OCI-LY1 (cell line): ENCODE results near the gene PDGFD.

ENCODE experiments used
- H2AFZ ChIP-seq: fragments of 200-600 bp; sonication (generic), shearing (Covaris generic); 2 replicates; pipeline ENCODE4 v1.6.0; 2014; ENCODE audit warnings: antibody characterized with exemption, mild to moderate bottlenecking, low read length
- H3F3A ChIP-seq: fragments of 200-600 bp; sonication (generic), shearing (Covaris generic); 2 replicates; pipeline ENCODE4 v1.6.0; 2014; ENCODE audit warnings: mild to moderate bottlenecking, antibody characterized with exemption, low read length, moderate library complexity; ENCODE audit not compliant: insufficient read depth
- H3K27ac ChIP-seq: fragments of 200-600 bp; sonication (generic); 2 replicates; pipeline ENCODE4 v1.5.1; 2014; ENCODE audit warnings: low read length, mixed run types, mild to moderate bottlenecking, low read depth; ENCODE audit not compliant: poor library complexity, severe bottlenecking
- H3K27me3 ChIP-seq: fragments of 200-600 bp; sonication (generic); 2 replicates; pipeline ENCODE4 v1.6.0; 2014; ENCODE audit warnings: antibody characterized with exemption, mild to moderate bottlenecking, low read length, moderate library complexity; ENCODE audit not compliant: insufficient read depth
- H3K36me3 ChIP-seq: fragments of 200-600 bp; sonication (generic); 2 replicates; pipeline ENCODE4 v1.6.1; 2014; ENCODE audit warnings: mild to moderate bottlenecking, antibody characterized with exemption, low read length, moderate library complexity, mixed read lengths; ENCODE audit not compliant: insufficient read depth
- H3K4me1 ChIP-seq: fragments of 200-600 bp; sonication (generic); 2 replicates; pipeline ENCODE4 v1.5.1; 2014; ENCODE audit warnings: mild to moderate bottlenecking, low read length, moderate library complexity; ENCODE audit not compliant: insufficient read depth, severe bottlenecking
- H3K4me2 ChIP-seq: fragments of 200-600 bp; sonication (generic), shearing (Covaris generic); 2 replicates; pipeline ENCODE4 v1.6.1; 2014; ENCODE audit warnings: low read length
- H3K4me3 ChIP-seq: fragments of 200-600 bp; sonication (generic); 2 replicates; pipeline ENCODE4 v1.5.1; 2014; ENCODE audit warnings: low read length, low read depth, mild to moderate bottlenecking, mixed read lengths; ENCODE audit not compliant: poor library complexity, severe bottlenecking
- H3K79me2 ChIP-seq: fragments of 200-600 bp; shearing (Covaris generic); 2 replicates; pipeline ENCODE4 v1.6.1; 2016; ENCODE audit warnings: mixed run types, low read length, mixed read lengths; ENCODE audit not compliant: insufficient read depth
- H3K9ac ChIP-seq: fragments of 200-600 bp; sonication (generic), shearing (Covaris generic); 2 replicates; pipeline ENCODE4 v1.6.1; 2014; ENCODE audit warnings: mild to moderate bottlenecking, low read length, mixed read lengths
- H3K9me2 ChIP-seq: fragments of 200-600 bp; sonication (generic), shearing (Covaris generic); 2 replicates; pipeline ENCODE4 v1.6.1; 2014; ENCODE audit warnings: low read depth, mild to moderate bottlenecking, low read length, mixed read lengths
- H3K9me3 ChIP-seq: fragments of 200-600 bp; shearing (Covaris generic); 2 replicates; pipeline ENCODE4 v1.6.1; 2014; ENCODE audit warnings: low read length, mixed read lengths
- H4K20me1 ChIP-seq: fragments of 200-600 bp; sonication (generic), shearing (Covaris generic); 2 replicates; pipeline ENCODE4 v1.6.0; 2016; ENCODE audit warnings: mild to moderate bottlenecking, low read length; ENCODE audit not compliant: insufficient read depth
- CTCF ChIP-seq: fragments of 200-600 bp; sonication (generic), shearing (Covaris generic); IDR thresholded peaks from 2 replicates; pipeline ENCODE4 v1.5.1; 2017; ENCODE audit warnings: mild to moderate bottlenecking, antibody characterized with exemption, low read length, moderate library complexity, mixed read lengths
- EZH2 ChIP-seq: fragments of 200-600 bp; sonication (generic), shearing (Covaris generic); IDR thresholded peaks from 2 replicates; pipeline ENCODE4 v1.8.0; 2017; ENCODE audit warnings: borderline replicate concordance, mixed run types, mild to moderate bottlenecking, antibody characterized with exemption, low read length, moderate library complexity, mixed read lengths

The PDGFD gene

GRCh38 chr11:104161751-104162450 is 2.0 kb downstream of the PDGFD start:
- TF ChIP-seq EZH2 (no peak), CTCF (no peak)
- Histone ChIP-seq H3K36me3 (no peaks in the 10 kb centered on the region), H3K79me2 (peaks cover 4% of the 10 kb centered on the region; the same call in 1 of the 2 replicates), H3K4me2 (peak overlapping the region; percentile 73), H3K9me3 (no peaks in the 10 kb centered on the region), H3K27ac (no peak overlapping the region), H3K9me2 (no peaks in the 10 kb centered on the region), H3F3A (no peaks in the 10 kb centered on the region), H3K9ac (no peak overlapping the region), H4K20me1 (no peaks in the 10 kb centered on the region), H3K4me3 (peak overlapping the region; percentile 74), H2AFZ (no peak overlapping the region), H3K4me1 (peaks cover 48% of the 10 kb centered on the region), H3K27me3 (no peaks in the 10 kb centered on the region)

- TF ChIP-seq EZH2 (no peak), CTCF (no peak)
- Histone ChIP-seq H3K4me1 (peaks cover 61% of the 10 kb centered on the region), H3K36me3 (no peaks in the 10 kb centered on the region), H4K20me1 (no peaks in the 10 kb centered on the region), H3K27me3 (no peaks in the 10 kb centered on the region), H3K27ac (no peak overlapping the region), H3K9me3 (no peaks in the 10 kb centered on the region), H3K9ac (no peak overlapping the region), H3K79me2 (peaks cover 4% of the 10 kb centered on the region; the same call in 1 of the 2 replicates), H3F3A (no peaks in the 10 kb centered on the region), H3K9me2 (no peaks in the 10 kb centered on the region), H3K4me2 (no peak overlapping the region), H2AFZ (no peak overlapping the region), H3K4me3 (no peak overlapping the region)
These were observed 4.6 kb downstream of the PDGFD start for GRCh38 chr11:104159356-104159755.

- peaks cover 65% of the 10 kb centered on the region for H3K4me1 ChIP-seq
- no peaks in the 10 kb centered on the region for H3K9me3 ChIP-seq
- H3K27me3 ChIP-seq: no peaks in the 10 kb centered on the region
- H3K36me3 ChIP-seq: no peaks in the 10 kb centered on the region
- H2AFZ ChIP-seq: no peak overlapping the region
- no peak overlapping the region for H3K27ac ChIP-seq
- no peaks in the 10 kb centered on the region for H3K9me2 ChIP-seq
- H4K20me1 ChIP-seq: no peaks in the 10 kb centered on the region
- no peak for TF ChIP-seq CTCF
- TF ChIP-seq EZH2: no peak
- no peak overlapping the region for H3K9ac ChIP-seq
- H3K4me2 ChIP-seq: no peak overlapping the region
- no peaks in the 10 kb centered on the region for H3F3A ChIP-seq
- H3K79me2 ChIP-seq: peaks cover 9% of the 10 kb centered on the region; the same call in 1 of the 2 replicates
- no peak overlapping the region for H3K4me3 ChIP-seq
These were observed 8.6 kb downstream of the PDGFD start for GRCh38 chr11:104155375-104155774.
